ENCODE results near the gene IFITM5.
"Not testable (repeated sequence)": the region's sequence is repeated elsewhere in the genome, so short reads cannot be mapped to it uniquely, and the experiment has no call there.

GRCh38 chr11:268716-269145 is 30.6 kb downstream of the IFITM5 start:
- TF ChIP-seq CTCF (IDR thresholded peaks at IDR 0.05; ENCODE audit: low read depth, low read length), result peak; percentile 24; the same call in 1 of the 2 replicates
- TF ChIP-seq EZH2phosphoT487 (IDR thresholded peaks at IDR 0.05; ENCODE audit: low read depth), result not testable (repeated sequence)
